GM18861 (cell line): ENCODE data around the gene STAC2.
"Not testable (repeated sequence)": the region's sequence is repeated elsewhere in the genome, so short reads cannot be mapped to it uniquely, and the experiment has no call there.

Experiments used
- ATAC-seq: cut with Tn5 transposase; IDR thresholded peaks from one replicate; pipeline ENCODE4 v1.9.1; 2021; ENCODE audit not compliant: unreplicated experiment

Gene STAC2

DNA sequence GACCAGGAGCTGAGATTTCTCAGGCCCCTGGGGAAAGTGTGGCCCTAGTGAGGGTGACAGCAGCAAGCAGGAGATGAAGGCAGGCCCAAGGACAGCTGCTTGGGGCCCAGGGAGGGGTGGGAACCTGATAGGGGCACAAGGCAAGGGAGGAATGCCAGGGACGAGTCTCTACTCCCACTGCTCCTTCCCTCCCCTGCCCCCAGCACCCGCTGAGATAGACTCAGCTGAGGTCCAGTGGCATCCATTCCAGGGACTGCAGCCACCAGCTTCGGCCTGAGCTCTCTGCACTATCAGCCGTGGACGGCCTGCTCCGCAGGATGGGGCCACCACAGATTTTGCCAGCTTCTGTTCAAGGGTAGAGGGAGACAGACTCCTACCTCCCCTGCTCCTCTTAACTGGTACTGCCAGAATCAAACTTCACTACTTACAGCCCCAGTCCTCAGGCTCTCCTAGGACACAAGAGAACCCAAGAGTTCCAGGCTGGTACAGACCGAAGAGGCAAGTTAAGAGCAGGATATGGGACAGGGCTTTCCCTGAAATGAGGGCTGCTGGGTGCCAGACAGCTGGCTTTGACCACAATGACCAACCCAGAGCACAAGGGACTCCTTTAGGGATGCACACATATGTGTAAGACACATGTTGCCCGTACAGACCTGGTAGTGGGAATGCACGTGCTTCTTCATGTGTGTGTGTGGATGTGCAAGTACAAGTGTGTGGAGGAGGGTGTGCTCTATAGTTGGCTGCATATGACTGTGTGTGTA, 33.8 kb downstream of the STAC2 start:
- ATAC-seq, result no peak

DNA sequence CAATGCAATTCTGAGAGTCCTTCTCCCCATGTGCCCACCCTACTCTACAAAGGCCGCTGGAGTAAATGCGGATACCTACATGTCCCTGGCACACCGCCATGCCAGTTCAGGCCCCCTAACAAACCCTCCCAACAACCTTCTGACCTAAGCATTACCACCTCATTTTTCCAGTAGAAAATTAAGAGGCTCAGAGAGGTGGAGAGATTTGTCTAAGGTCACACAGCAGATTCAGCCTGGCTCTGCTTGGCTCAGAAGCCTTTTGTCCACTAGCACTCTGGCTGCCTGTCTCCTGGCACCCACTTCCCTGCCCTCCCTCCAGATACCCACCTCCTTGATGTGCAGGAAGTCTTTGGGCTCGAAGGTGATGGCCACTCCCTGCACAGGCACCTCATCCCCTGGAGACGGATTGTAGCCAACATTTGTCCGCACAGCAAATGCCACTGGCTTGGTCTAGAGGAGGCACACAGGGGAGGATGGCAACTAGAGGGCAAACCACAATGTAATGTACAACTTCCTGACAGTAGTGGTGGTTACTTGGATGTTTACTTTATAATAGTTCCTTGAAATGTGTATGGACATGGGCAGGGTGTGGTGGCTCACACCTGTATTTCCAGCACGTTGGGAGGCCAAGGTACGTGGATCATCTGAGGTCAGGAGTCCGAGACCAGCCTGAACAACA, 38.5 kb downstream of the STAC2 start:
- ATAC-seq, result no peak

DNA sequence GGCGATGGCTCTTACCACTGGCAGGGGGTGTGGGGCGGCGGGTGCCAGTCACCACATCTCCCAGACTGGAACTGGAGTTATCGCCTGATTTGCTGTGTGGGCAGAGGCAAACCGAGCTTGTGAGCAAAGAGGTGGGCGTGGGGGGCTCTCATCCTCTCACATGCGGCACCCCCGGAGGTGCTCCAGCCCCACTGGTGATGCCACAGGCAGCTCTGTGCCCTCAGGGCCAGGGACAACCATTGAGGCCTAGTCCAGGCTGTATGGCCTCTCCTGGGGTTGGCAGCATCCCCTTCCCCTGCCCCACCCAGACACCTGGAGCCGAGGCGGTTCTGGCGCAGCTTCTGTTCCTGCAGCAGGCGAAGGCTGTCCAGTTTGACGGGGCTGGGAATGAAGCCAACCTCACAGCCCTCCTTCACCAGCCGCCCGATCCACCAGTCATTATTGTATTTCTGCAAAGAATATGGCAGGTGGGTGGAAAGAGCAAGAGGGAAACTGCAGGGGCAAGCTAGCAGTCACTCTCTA, 39.2 kb downstream of the STAC2 start:
- ATAC-seq, result no peak

DNA sequence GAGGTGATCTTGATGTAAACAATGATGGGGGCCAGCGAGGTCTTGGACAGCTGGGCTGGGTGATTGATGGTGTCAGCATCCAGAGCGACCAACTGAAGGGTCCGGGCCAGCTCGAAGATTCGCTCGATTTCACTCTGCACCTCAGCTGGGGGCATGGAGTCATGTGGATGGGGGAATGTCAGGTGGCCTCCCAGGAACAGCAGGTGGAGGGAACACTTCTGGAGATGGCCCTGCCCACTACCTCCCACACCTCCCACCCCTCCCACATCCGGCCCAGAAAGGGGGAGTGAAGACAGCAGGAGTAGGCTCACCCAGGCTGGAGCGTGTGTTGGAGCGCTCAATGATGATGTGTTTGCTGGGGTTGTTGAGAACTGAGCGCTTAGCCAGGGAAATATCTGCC, 42.0 kb downstream of the STAC2 start:
- ATAC-seq, result no peak

DNA sequence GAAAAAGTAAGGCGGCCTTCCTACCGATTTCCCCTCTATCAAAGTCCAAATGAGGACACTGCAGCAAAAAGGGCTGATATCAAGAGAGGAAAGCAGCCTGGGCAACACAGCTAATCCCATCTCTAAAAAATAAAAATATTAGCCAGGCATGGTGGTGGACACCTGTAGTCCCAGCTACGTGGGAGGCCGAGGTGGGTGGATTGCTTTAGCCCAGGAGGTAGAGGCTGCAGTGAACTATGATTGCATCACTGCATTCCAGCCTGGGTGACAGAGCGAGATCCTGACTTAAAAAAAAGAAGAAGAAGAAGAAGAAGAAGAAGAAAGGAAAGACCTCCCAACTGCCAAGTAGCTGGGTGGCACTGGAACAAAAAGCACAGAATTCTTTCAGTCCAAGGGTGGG, 42.7 kb downstream of the STAC2 start:
- ATAC-seq, result no peak

DNA sequence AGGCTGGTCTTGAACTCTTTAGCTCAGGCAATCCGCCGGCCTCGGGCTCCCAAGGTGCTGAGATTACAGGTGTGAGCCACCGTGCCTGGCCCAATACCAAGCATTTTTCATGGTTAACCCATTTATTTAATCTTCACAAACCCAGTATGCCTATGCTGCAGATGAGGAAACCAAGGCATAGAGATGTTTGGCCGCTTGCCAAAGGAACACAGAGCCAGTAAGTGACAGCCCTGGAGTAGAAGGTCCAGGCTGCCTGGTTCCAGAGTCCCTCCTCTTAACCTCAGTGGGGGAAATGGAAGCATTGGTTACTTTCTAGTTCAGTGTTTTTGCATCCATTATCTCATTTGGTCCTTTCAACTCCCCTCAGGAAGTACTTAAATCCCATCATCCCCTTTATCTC, 44.4 kb downstream of the STAC2 start:
- ATAC-seq, result no peak

DNA sequence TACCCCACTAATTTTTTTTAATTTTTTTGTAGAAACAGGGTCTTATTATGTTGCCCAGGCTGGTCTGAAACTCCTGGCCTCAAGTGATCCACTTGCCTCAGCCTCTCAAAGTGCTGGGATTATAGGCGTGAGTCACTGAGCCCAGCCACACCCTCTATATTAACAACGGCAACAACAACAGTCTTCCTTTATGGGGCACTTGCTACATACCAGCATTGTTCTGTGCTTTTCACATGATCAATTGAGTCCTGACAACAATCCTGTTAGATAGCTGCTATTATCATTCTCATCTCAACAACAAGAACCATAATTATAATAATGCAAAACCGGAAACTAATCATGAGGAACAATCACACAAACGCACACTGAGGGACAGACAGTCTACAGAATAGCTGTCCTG, 47.2 kb downstream of the STAC2 start:
- ATAC-seq, result no peak

DNA sequence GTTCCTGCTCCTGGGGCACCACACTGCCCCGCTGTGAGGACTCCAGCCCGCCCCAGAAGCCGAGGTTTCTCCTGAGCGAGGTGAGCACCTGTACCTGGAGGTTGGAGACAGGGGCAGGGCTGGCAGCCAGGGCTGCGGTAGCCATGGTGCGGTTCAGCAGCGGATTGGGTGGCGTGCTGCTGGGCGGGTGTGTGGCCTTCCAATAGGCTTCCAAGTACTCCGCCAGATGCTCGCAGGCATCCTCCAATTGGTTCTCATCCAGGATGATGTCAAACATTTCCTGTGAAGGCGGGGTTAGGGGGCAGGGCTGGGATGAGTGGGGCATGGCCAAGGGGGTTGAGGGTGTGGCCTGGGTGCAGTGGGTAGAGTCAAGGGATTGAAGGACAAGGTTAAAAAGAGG, 48.5 kb downstream of the STAC2 start:
- no peak for ATAC-seq

DNA sequence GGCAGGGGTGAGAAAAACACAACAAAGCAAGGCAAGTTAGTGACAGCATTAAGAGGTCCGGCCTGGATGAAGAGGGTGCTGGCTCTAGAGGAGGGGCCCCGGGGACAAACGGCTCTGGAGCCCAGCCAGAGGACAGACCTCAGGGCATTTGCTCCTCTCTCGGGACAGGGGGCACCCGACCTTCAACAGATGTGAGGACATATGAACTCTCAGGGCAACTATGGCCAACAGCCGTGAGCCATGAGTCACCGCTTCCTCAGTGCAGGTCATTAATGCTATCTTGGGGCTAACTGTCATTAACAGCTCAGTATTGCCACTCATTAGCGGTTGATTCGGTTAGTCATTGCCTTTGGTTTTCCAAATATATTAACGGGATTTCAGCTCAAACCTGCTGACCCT, 50.1 kb downstream of the STAC2 start:
- ATAC-seq, result no peak

DNA sequence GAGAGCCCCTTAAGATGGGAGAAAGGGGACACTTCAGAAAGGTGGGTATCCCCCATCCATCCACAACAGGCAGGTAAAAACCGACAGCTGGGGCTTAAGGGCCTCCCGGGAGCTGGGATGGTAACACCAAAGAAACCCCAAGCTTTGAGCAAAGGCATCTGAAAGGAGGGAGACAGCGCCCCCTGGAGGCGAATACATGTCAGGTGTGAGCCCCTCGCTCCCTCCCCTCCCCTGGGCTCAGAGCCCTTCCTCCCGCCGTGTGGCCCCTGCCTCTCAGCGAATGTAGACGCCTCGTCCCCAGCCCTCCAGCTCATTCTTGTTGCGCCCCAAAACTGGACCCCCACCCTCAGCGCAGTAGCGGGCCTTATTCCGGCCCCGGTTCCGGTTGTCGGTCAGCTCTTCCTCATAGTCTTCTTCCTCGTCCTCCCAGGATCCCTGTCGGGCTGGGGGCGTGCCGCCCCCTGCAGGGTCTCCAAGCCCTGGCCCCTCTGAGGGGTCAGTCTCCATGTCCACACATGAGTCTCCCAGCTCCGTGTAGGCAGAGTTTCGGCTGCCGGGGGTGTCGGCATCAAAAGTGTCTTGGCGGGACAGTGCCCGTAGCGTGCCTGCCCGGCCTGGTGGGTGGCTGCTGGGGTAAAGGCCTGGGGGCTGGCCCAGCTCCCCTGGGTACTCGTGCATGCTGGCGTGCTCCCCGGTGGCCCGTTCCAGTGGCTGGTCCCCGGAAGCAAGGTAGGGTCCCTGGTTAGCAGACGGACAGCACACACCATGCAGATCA, 50.6 kb downstream of the STAC2 start:
- no peak for ATAC-seq

DNA sequence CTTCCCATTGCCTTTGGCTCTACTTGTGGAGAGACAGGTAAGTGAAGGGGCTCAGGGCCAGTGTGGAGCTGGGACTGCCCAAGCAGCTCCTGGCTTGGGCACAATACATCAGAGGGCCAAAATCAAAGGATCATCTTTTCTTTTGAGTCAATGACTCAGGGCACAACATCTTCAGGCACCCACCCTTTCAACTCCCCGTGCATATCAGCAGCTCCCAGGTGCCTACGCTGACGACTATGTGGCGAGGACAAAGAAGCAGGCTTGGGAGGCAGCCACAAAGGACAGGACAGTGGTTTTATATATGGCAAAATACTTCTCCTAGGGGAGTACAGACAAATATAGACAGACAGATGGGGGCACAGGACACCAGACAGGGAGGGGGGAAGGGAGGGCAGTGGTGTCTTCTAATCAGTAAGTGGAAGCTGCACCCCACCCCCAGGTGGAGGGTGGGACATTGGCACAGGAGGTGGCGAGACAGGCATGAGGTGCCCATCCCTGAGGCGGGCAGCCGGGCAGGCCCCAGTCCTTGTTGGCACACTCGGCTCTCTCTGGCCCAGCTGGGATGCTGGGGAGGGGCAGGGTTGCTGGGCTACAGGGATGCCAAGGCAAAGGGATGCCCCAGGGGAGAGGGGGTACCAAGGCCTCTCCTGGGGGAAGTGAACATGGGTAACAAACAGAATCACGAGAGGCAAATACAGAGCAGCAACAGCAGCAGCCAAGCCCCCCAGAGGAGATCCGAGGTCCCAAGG, 52.0 kb downstream of the STAC2 start:
- ATAC-seq, result no peak

DNA sequence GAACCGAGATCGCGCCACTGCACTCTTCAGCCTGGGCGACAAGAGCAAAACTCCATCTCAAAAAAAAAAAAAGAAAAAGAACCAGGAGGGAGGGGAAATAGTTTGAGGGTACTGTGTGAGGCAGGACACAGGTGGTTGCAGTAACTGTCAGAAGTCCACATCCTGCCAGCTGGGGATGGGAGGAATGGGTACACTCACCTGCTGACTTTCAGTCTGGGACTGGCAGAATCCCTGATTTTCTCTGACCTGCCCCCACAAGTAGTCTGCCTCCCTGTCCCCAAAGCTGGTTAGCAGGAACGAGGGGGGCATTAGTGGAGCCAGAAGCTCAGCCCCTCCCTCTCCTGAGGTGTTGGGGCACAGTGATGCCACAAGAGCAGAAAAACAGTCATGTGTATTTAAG, 52.7 kb downstream of the STAC2 start:
- ATAC-seq, result no peak

DNA sequence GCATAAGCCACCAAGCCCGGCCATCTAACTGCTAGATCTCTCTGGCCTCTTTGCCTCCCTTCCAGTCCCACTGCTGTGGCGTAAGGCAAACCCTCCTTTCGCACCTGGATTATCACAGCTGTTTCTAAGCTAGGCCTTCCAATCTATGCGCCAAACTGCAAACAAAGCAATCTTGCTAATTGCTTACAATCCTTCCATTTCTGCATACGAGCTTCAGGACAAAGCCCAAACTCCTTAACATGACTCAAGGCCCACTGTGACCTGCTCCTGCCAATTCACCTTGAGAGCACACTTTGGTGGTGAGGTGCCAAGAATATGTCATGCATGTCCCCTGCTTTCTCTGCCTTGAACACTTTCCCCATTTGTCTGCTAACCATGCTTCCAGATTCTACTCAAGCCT, 53.8 kb downstream of the STAC2 start:
- ATAC-seq, result no peak

DNA sequence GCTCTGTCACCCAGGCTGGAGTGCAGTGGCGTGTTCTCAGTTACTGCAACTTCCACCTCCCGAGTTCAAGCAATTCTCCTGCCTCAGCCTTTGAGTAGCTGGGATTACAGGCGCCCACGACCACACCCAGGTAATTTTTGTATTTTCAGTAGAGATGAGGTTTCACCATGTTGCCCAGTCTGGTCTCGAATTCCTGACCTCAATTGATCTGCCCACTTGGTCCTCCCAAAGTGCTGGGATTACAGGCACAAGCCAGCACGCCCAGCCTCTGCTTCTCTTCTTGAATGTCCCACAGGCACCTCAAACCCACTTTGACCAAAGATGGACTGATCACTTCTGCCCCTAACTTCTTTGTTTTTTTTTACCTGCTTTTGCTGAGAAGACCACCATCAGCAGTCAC, 55.2 kb downstream of the STAC2 start:
- no peak for ATAC-seq

DNA sequence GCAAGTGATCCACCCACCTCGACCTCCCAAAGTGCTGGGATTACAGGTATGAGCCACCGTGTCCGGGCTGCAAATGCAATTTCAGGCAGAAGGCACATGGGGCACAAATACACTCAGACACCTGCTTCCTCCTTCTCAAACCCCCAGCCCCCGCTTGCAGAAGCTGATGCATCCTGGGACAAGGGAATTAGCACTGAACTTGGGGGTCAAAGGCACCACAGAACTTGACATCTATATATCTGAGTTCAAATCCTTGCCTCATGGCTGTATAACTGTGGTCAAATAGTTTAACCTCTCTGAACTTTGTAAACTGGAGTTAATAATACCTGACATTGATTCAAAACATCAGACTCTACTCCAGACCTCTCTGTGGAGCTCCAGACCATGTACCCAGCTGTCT, 55.6 kb downstream of the STAC2 start:
- no peak for ATAC-seq

DNA sequence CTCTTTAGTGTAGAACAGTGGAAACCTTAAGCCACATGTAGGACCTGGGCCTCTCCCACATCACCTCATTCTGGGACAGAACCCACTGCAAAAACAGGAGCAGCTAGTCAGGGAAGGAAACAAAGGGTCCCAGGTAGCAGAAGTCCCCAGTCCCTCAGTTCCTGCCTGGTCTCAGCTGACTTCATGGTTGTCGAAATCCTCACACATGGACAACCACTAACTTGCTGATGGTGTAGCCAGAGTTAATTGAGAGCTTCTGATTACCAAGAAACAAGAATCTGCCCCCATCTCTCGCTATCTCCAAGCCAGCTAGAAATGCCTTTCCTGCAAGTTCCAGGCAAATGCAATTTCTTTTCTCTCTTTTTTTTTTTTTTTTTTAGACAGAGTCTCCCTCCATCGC, 56.2 kb downstream of the STAC2 start:
- no peak for ATAC-seq

DNA sequence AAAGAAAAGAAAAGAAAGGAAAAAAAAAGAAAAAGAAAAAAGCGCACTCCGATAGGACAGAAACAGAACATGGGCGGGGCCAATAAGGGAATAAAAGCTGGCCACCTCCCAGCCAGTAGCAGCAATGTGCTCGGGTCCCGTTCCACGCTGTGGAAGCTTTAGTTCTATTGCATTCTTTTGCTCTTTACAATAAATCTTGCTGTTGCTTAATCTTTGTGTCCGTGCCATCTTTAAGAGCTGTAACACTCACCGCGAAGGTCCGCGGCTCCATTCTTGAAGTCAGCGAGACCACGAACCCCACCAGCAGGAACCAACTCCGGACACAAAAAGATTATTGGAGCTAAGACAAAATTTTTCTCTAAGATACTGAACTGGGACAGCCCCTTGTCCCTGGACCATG, 56.6 kb downstream of the STAC2 start:
- no peak for ATAC-seq

DNA sequence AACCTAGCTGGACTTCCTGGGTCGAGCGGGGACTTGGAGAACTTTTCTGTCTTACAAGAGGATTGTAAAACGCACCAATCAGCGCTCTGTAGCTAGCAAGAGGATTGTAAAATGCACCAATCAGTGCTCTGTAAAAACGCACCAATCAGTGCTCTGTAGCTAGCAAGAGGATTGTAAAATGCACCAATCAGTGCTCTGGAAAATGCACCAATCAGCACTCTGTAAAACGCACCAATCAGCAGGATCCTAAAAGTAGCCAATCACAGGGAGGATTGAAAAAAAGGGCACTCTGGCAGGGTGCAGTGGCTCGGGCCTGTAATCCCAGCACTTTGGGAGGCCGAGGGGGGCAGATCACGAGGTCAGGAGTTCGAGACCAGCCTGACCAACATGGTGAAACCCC, 57.2 kb downstream of the STAC2 start:
- not testable (repeated sequence) for ATAC-seq

DNA sequence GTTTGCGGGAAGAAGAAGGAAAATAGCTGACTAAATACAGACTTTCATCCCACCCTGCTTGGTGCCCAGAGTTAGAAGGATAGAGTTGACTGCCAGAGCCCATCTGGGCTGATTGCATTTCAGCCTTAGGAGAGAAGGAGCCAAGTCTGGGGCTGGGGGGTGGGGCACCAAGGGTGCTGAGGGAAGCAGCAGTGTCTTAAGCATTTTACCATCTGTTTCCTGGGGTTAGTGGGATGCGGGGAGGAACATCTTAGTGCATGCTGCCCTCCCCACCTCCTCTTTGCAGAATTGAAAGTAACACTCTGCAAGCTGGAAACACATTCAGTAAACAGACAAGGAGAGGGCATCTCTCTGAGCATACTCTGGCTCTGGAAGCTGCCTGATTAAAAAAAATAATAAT, 58.3 kb downstream of the STAC2 start:
- ATAC-seq, result no peak

DNA sequence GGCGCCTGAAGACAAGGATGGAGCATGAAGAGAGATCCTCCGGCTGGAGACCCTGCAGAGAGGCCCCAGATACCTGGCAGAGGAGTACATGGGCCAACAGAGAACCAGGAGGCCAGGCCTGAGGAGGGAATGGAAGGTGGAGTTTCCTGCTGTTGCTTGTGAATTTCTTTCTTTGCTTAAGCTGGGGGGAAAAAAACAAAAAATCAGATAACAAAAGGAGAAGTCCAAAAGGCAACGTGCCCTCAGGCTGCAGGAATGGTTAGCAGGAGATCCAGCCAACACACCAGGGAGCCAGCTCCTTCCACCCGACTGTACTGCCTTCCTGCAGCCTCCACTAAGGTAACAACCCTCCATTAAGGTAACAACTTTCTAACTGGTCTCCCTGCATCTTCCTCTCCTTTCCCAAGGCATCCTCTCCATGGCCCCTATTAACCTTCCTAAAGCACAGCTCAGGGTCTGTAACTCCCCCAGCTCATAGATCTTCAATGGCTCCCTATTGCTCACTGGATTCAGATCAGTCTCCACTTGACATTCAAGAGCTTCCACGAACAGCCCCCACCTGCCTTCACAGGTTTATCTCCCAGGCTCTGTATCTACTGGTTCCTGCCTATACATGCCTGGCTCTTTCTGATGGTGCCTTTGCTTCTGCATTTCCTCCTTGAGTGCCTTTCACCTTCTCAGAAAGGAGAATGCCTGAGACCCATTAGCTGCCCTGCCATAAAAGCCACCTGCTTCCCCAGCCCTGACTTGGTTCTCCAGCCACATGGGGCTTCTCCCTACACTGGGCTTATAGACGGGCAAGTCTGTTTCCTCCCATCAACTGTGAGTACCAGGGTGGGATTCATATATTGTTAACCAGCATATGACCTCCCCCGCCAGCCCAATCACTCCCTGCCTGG, 59.1 kb downstream of the STAC2 start:
- ATAC-seq, result no peak
